GM12878 (cell line): Measurements from ENCODE around the gene PSMB3. TPM values are rescaled to one million over a fixed set of nuclear protein-coding genes. Genes with fewer than 3 reads are reported as not detected.

Source experiments
- ATF7 ChIP-seq: fragments of 450-650 bp; IDR thresholded peaks from 2 replicates; pipeline ENCODE4 v1.6.1; 2016; ENCODE audit warnings: low read depth, mild to moderate bottlenecking
- HCFC1 ChIP-seq: fragments of 150-350 bp; IDR thresholded peaks from 2 replicates; pipeline ENCODE4 v1.6.1; 2014; ENCODE audit warnings: low read length
- IKZF1 ChIP-seq: fragments of 450-650 bp; conservative IDR thresholded peaks from 2 replicates; pipeline ENCODE4 v1.6.1; 2017; ENCODE audit warnings: antibody characterized with exemption, mild to moderate bottlenecking
- IKZF2 ChIP-seq, 2 experiments: fragments of 450-650 bp; IDR thresholded peaks; 2 replicates each; pipeline ENCODE4 v1.6.1; 2017; ENCODE audit warnings: mild to moderate bottlenecking in 2 of 2, moderate library complexity in 2 of 2
- KAT2A ChIP-seq: conservative IDR thresholded peaks from 2 replicates; pipeline ENCODE4 v1.6.1; 2011; ENCODE audit warnings: low read depth, low read length; ENCODE audit not compliant: control insufficient read depth
- MLLT1 ChIP-seq: fragments of 450-650 bp; IDR thresholded peaks from 2 replicates; pipeline ENCODE4 v1.6.1; 2016; ENCODE audit warnings: mild to moderate bottlenecking
- NR2F1 ChIP-seq: fragments of 450-650 bp; conservative IDR thresholded peaks from 2 replicates; pipeline ENCODE4 v1.6.1; 2017; ENCODE audit warnings: mild to moderate bottlenecking
- PAX5 ChIP-seq: IDR thresholded peaks from 2 replicates; pipeline ENCODE4 v1.6.1; 2011; ENCODE audit warnings: low read depth, low read length, borderline replicate concordance
- PML ChIP-seq: IDR thresholded peaks from 2 replicates; pipeline ENCODE4 v1.6.1; 2012; ENCODE audit warnings: low read length, inconsistent platforms
- SMAD5 ChIP-seq: IDR thresholded peaks from 2 replicates; pipeline ENCODE4 v1.6.1; 2016; ENCODE audit warnings: antibody characterized with exemption, low read depth
- SPI1 ChIP-seq: IDR thresholded peaks from 2 replicates; pipeline ENCODE4 v1.6.1; 2011; ENCODE audit warnings: low read depth, mild to moderate bottlenecking, low read length, moderate library complexity, borderline replicate concordance; ENCODE audit not compliant: insufficient read depth
- ZBTB4 ChIP-seq: fragments of 450-650 bp; formaldehyde crosslinking; IDR thresholded peaks from 2 replicates; pipeline ENCODE4 v1.4.0; 2022; ENCODE audit warnings: mild to moderate bottlenecking, moderate library complexity
- polyA plus RNA-seq, 11 experiments: library from polyadenylated mRNA; depleted of rRNA in 4 of 11; unstranded in 6 of 11; stranded (reverse) in 5 of 11; fragments of >200 nt; fragmentation: Nextera tagmentation in 4 of 11; fragmentation: Illumina TruSeq in 1 of 11; extraction: Ambion mirVana in 4 of 11; extraction: Trizol in 1 of 11; gene quantifications; 1 replicate in 1 of 11; 2 replicates in 10 of 11; pipeline versions ENCODE4 v1.2.1 to v1.2.3, GENCODE V29; 2011 to 2016; ENCODE audit warnings: inconsistent platforms in 2 of 11, missing spikeins in 2 of 11, low read depth in 1 of 11
- total RNA-seq, 4 experiments: library from RNA; depleted of rRNA in 3 of 4; stranded (reverse); fragments of >200 nt in 3 of 4; fragmentation: Illumina TruSeq in 1 of 4; extraction: Trizol in 1 of 4; gene quantifications; 2 replicates each; pipeline versions ENCODE4 v1.2.1 to v1.2.3, GENCODE V29; 2013 to 2021
- TF ChIP-seq, protein P1 (sequence below): IDR thresholded peaks from 2 replicates; pipeline ENCODE4 v1.6.1; 2012; ENCODE audit warnings: mild to moderate bottlenecking, low read depth, low read length
- TF ChIP-seq, protein P2 (sequence below): fragments of 450-650 bp; IDR thresholded peaks from 2 replicates; pipeline ENCODE4 v1.6.1; 2016; ENCODE audit warnings: mild to moderate bottlenecking, moderate library complexity, borderline replicate concordance
- TF ChIP-seq, protein P3 (sequence below): fragments of 450-650 bp; IDR thresholded peaks from 2 replicates; pipeline ENCODE4 v1.6.1; 2016; ENCODE audit warnings: mild to moderate bottlenecking

The PSMB3 gene
- total and polyA plus RNA-seq, 10 of the 15 experiments (the other 5 are each of a cell fraction or from before 2014, with no cell fraction given), result 300 to 2,130 (median 490) TPM

- TF ChIP-seq, protein P1, sequence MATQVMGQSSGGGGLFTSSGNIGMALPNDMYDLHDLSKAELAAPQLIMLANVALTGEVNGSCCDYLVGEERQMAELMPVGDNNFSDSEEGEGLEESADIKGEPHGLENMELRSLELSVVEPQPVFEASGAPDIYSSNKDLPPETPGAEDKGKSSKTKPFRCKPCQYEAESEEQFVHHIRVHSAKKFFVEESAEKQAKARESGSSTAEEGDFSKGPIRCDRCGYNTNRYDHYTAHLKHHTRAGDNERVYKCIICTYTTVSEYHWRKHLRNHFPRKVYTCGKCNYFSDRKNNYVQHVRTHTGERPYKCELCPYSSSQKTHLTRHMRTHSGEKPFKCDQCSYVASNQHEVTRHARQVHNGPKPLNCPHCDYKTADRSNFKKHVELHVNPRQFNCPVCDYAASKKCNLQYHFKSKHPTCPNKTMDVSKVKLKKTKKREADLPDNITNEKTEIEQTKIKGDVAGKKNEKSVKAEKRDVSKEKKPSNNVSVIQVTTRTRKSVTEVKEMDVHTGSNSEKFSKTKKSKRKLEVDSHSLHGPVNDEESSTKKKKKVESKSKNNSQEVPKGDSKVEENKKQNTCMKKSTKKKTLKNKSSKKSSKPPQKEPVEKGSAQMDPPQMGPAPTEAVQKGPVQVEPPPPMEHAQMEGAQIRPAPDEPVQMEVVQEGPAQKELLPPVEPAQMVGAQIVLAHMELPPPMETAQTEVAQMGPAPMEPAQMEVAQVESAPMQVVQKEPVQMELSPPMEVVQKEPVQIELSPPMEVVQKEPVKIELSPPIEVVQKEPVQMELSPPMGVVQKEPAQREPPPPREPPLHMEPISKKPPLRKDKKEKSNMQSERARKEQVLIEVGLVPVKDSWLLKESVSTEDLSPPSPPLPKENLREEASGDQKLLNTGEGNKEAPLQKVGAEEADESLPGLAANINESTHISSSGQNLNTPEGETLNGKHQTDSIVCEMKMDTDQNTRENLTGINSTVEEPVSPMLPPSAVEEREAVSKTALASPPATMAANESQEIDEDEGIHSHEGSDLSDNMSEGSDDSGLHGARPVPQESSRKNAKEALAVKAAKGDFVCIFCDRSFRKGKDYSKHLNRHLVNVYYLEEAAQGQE, result no peak
- TF ChIP-seq, protein P2, sequence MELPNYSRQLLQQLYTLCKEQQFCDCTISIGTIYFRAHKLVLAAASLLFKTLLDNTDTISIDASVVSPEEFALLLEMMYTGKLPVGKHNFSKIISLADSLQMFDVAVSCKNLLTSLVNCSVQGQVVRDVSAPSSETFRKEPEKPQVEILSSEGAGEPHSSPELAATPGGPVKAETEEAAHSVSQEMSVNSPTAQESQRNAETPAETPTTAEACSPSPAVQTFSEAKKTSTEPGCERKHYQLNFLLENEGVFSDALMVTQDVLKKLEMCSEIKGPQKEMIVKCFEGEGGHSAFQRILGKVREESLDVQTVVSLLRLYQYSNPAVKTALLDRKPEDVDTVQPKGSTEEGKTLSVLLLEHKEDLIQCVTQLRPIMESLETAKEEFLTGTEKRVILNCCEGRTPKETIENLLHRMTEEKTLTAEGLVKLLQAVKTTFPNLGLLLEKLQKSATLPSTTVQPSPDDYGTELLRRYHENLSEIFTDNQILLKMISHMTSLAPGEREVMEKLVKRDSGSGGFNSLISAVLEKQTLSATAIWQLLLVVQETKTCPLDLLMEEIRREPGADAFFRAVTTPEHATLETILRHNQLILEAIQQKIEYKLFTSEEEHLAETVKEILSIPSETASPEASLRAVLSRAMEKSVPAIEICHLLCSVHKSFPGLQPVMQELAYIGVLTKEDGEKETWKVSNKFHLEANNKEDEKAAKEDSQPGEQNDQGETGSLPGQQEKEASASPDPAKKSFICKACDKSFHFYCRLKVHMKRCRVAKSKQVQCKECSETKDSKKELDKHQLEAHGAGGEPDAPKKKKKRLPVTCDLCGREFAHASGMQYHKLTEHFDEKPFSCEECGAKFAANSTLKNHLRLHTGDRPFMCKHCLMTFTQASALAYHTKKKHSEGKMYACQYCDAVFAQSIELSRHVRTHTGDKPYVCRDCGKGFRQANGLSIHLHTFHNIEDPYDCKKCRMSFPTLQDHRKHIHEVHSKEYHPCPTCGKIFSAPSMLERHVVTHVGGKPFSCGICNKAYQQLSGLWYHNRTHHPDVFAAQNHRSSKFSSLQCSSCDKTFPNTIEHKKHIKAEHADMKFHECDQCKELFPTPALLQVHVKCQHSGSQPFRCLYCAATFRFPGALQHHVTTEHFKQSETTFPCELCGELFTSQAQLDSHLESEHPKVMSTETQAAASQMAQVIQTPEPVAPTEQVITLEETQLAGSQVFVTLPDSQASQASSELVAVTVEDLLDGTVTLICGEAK, result peak; percentile 59; the same call in 1 of the 2 replicates
- no peak for TF ChIP-seq PAX5
- peak; percentile 39; the same call in 1 of the 2 replicates for TF ChIP-seq MLLT1
- TF ChIP-seq IKZF1, result peak; percentile 88
- no peak for TF ChIP-seq ATF7
- peak; percentile 27; the same call in 1 of the 2 replicates for TF ChIP-seq PML
- TF ChIP-seq, protein P3, sequence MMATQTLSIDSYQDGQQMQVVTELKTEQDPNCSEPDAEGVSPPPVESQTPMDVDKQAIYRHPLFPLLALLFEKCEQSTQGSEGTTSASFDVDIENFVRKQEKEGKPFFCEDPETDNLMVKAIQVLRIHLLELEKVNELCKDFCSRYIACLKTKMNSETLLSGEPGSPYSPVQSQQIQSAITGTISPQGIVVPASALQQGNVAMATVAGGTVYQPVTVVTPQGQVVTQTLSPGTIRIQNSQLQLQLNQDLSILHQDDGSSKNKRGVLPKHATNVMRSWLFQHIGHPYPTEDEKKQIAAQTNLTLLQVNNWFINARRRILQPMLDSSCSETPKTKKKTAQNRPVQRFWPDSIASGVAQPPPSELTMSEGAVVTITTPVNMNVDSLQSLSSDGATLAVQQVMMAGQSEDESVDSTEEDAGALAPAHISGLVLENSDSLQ, result no peak
- peak; percentile 58; the same call in 1 of the 2 replicates for TF ChIP-seq NR2F1
- peak; percentile 71; the same call in 1 of the 2 replicates for TF ChIP-seq SMAD5
- peak; percentile 73 for TF ChIP-seq SPI1
- peak; percentile 60 to 68; a peak in 3 of 4 replicates for TF ChIP-seq IKZF2 (IDR thresholded peaks at IDR 0.05)
- TF ChIP-seq ZBTB4 (CRISPR knock-in tag), result no peak
- no peak for TF ChIP-seq HCFC1
- TF ChIP-seq KAT2A, result no peak
Observed at GRCh38 chr17:38749223-38750043, 3.1 kb upstream of the PSMB3 start (continued).
